ENCODE measurements around the gene KMT2A.
"Not testable (repeated sequence)": the region's sequence is repeated elsewhere in the genome, so short reads cannot be mapped to it uniquely, and the experiment has no call there.

KMT2A gene

GRCh38 chr11:118531597-118532084 lies 95.3 kb downstream of the KMT2A start:
- in situ Hi-C loops (cut with HindIII; ENCODE audit: low sequenced_read_pairs): no loop called here

DNA sequence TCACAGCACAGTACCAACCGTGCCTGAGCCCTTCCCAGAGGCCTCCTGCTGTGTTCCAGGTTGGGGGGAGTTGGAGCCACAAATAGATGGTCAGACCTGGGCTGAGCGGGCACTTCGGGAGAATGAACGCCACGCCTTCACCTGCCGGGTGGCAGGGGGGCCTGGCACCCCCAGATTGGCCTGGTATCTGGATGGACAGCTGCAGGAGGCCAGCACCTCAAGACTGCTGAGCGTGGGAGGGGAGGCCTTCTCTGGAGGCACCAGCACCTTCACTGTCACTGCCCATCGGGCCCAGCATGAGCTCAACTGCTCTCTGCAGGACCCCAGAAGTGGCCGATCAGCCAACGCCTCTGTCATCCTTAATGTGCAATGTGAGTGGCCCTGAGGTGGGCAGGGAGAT lies 95.8 kb downstream of the KMT2A start:
- in situ Hi-C loops (cut with HindIII; ENCODE audit: low sequenced_read_pairs): no loop called here

- in situ Hi-C loops (cut with HindIII; ENCODE audit: low sequenced_read_pairs): no loop called here
Observed at GRCh38 chr11:118532852-118533768, 96.8 kb downstream of the KMT2A start.

DNA sequence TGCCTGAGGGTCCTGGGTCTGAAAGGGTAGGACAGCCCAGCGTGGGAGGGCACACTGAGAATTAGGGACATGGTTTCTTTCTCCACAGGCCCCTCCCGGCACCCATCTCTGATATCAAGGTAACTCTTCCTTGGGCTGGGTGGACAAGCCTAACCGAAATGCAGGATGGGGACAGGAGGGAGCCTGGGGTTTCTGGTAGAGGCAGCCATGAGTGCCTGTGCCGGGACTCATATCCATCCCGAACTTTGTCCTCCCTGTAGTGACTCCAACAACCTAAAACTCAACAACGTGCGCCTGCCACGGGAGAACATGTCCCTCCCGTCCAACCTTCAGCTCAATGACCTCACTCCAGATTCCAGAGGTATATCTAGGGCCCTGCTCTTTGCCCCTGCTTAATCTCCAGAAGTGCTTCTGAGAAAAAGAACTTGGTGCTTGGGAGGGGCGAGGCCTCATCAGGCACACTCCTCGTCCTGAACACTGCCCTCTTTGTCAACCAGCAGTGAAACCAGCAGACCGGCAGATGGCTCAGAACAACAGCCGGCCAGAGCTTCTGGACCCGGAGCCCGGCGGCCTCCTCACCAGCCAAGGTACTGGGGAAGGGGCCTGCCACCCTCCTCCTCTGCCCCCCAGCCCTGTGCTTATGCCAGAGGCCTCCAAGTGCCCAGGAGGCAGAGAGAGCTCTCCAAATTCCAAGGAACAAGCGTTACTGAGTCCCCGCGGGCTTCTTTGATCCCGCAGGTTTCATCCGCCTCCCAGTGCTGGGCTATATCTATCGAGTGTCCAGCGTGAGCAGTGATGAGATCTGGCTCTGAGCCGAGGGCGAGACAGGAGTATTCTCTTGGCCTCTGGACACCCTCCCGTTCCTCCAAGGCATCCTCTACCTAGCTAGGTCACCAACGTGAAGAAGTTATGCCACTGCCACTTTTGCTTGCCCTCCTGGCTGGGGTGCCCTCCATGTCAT lies 97.8 kb downstream of the KMT2A start:
- in situ Hi-C loops (cut with HindIII; ENCODE audit: low sequenced_read_pairs): no loop called here

DNA sequence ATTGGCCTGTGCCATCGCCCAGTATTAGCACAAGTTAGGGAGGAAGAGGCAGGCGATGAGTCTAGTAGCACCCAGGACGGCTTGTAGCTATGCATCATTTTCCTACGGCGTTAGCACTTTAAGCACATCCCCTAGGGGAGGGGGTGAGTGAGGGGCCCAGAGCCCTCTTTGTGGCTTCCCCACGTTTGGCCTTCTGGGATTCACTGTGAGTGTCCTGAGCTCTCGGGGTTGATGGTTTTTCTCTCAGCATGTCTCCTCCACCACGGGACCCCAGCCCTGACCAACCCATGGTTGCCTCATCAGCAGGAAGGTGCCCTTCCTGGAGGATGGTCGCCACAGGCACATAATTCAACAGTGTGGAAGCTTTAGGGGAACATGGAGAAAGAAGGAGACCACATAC lies 99.0 kb downstream of the KMT2A start:
- in situ Hi-C loops (cut with HindIII; ENCODE audit: low sequenced_read_pairs): no loop called here

GRCh38 chr11:118536726-118537125 lies 100.4 kb downstream of the KMT2A start:
- in situ Hi-C loops (cut with HindIII; ENCODE audit: low sequenced_read_pairs): no loop called here

- in situ Hi-C loops (cut with HindIII; ENCODE audit: low sequenced_read_pairs): no loop called here
Observed at GRCh38 chr11:118537409-118537980, 101.2 kb downstream of the KMT2A start.

- in situ Hi-C loops (cut with HindIII; ENCODE audit: low sequenced_read_pairs): no loop called here
Observed at GRCh38 chr11:118544010-118544646, 107.8 kb downstream of the KMT2A start.

GRCh38 chr11:118544647-118545010 lies 108.3 kb downstream of the KMT2A start:
- in situ Hi-C loops (cut with HindIII; ENCODE audit: low sequenced_read_pairs): no loop called here

DNA sequence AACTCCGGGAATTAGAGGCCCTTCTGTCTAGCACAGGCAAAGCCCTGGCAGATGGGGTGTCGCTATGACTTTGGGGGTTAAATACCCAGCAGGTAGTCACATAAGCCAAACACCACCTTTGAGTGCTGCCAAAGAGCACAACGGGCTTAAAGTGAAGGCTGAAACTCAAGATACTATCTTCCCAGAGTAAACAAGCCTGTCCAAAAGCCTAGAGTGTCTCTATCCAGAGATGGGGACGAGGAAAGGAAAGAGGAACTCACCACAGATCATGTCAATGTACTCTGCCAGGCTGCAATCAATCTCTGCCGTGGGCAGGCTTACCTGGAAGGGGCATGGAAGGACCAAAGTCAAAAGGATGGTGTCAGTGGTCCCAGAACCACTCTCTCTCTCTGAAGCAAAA lies 109.2 kb downstream of the KMT2A start:
- in situ Hi-C loops (cut with HindIII; ENCODE audit: low sequenced_read_pairs): no loop called here

DNA sequence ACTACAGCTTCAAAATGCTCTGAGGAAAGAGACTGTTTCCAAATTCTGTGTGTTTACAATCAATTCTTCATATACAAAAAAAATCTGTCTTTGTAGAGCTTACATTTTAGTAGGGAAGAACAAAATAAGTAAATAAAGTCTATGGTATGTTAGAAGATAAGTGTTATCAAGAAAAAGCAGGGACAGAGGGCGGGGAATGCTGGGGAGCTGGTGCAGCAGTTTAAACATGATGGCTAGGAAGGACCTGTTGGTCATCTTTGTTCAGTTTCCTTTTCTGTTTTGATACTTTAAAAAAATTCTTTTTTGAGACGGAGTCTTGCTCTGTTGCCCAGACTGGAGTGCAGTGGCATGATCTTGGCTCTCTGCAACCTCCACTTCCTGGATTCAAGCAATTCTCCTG lies 110.8 kb downstream of the KMT2A start:
- in situ Hi-C loops (cut with HindIII; ENCODE audit: low sequenced_read_pairs): no loop called here

- in situ Hi-C loops (cut with HindIII; ENCODE audit: low sequenced_read_pairs): no loop called here
Observed at GRCh38 chr11:118552341-118552740, 116.0 kb downstream of the KMT2A start.

- in situ Hi-C loops (cut with HindIII; ENCODE audit: low sequenced_read_pairs): no loop called here
Observed at GRCh38 chr11:118560806-118561205, 124.5 kb downstream of the KMT2A start.

GRCh38 chr11:118565051-118565450 lies 128.8 kb downstream of the KMT2A start:
- in situ Hi-C loops (cut with HindIII; ENCODE audit: low sequenced_read_pairs): no loop called here

DNA sequence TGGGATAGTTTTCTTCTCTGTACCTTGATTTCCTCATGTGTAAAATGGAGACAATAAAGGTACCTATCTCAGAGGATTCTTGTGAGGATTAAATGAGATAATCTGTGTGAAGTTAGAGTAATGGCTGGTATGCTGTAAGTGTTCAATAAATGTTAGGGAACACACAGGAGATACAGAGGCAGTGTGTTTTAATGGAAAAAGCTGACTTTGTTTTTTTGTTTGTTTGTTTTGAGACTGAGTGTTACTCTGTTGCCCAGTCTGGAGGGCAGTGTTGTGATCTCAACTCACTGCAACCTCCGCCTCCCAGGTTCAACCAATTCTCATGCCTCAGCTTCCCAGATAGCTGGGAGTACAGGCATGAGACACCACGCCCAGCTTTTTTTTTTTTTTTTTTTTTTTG lies 133.4 kb downstream of the KMT2A start:
- in situ Hi-C loops (cut with HindIII; ENCODE audit: low sequenced_read_pairs): no loop called here

DNA sequence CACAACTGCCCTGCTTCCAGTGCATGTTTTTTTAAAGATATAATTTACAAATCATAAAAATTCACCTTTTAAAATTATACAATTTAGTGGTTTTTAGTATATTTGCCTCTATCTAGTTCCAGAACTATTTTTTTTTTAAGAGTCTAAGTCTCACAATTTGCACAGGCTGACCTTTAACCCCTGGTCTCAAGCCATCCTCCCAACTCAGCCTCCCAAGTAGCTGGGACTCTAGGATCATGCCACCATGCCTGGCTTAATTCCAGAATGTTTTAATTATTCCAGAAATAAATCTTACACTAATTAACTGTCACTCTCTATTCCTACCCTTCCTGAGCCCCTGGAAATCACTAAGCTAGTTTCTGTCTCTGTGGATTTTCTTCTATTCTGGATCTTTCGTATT lies 134.5 kb downstream of the KMT2A start:
- in situ Hi-C loops (cut with HindIII; ENCODE audit: low sequenced_read_pairs): no loop called here

GRCh38 chr11:118571701-118572060 lies 135.4 kb downstream of the KMT2A start:
- in situ Hi-C loops (cut with HindIII; ENCODE audit: low sequenced_read_pairs): not testable (repeated sequence)

- in situ Hi-C loops (cut with HindIII; ENCODE audit: low sequenced_read_pairs): no loop called here
Observed at GRCh38 chr11:118572061-118572980, 136.0 kb downstream of the KMT2A start, which contains the start of gene ARCN1. Gene ARCN1, plus strand, starts transcription at chr11:118572409. Its CDS starts 139 bp downstream, at chr11:118572548.

- in situ Hi-C loops (cut with HindIII; ENCODE audit: low sequenced_read_pairs): no loop called here
Observed at GRCh38 chr11:118572981-118573550, 136.8 kb downstream of the KMT2A start.

All from DLD1 (cell line).